NCI-H524 (cell line): ENCODE results near the gene HLA-DPB1.

ENCODE experiments used
- DNase-seq, 2 experiments: peaks; one replicate each; lab custom pipeline; 2025; lab: John Stamatoyannopoulos, UW

Gene HLA-DPB1

GRCh38 chr6:33136310-33136900 lies 60.6 kb downstream of the HLA-DPB1 start:
- no peak for DNase-seq
